NCI-H1105 treated with DMSO at 0.1 percent for 48 hours (cell line): Measurements from ENCODE around the gene AP5S1.

Experiments
- DNase-seq: peaks from one replicate; lab custom pipeline; 2025; lab: John Stamatoyannopoulos, UW

AP5S1 gene

GRCh38 chr20:3846378-3846739, 26.0 kb downstream of the AP5S1 start:
- no peak for DNase-seq

GRCh38 chr20:3846740-3847428, 26.5 kb downstream of the AP5S1 start, which contains the start of gene MAVS:
Gene MAVS, plus strand, starts transcription at chr20:3846834. Its CDS starts 7,791 bp downstream, at chr20:3854625.
- DNase-seq: peak; percentile 85

- DNase-seq: no peak
These were observed 27.1 kb downstream of the AP5S1 start for GRCh38 chr20:3847429-3847940.

- no peak for DNase-seq
These were observed 28.2 kb downstream of the AP5S1 start for GRCh38 chr20:3848565-3848964.

- DNase-seq: no peak
These were observed 34.1 kb downstream of the AP5S1 start for GRCh38 chr20:3854462-3854871.

- peak; percentile 97 for DNase-seq
These were observed 37.1 kb downstream of the AP5S1 start for GRCh38 chr20:3857405-3857804.

GRCh38 chr20:3858689-3859088, 38.3 kb downstream of the AP5S1 start:
- DNase-seq: no peak

GRCh38 chr20:3861191-3861590, 40.8 kb downstream of the AP5S1 start:
- no peak for DNase-seq

GRCh38 chr20:3862333-3862732, 42.0 kb downstream of the AP5S1 start:
- DNase-seq: no peak

- no peak for DNase-seq
These were observed 43.0 kb downstream of the AP5S1 start for GRCh38 chr20:3863317-3863716.

GRCh38 chr20:3864518-3864917, 44.2 kb downstream of the AP5S1 start:
- DNase-seq: peak; percentile 29

- no peak for DNase-seq
These were observed 45.0 kb downstream of the AP5S1 start for GRCh38 chr20:3865152-3865886.

- DNase-seq: no peak
These were observed 45.6 kb downstream of the AP5S1 start for GRCh38 chr20:3865887-3866407.

GRCh38 chr20:3866464-3866863, 46.1 kb downstream of the AP5S1 start:
- no peak for DNase-seq

- no peak for DNase-seq
These were observed 47.5 kb downstream of the AP5S1 start for GRCh38 chr20:3867802-3868201.

- DNase-seq: no peak
These were observed 49.7 kb downstream of the AP5S1 start for GRCh38 chr20:3869839-3870634.

- DNase-seq: no peak
These were observed 51.4 kb downstream of the AP5S1 start for GRCh38 chr20:3871550-3872265.

- DNase-seq: no peak
These were observed 53.2 kb downstream of the AP5S1 start for GRCh38 chr20:3873507-3873906.

- DNase-seq: no peak
These were observed 54.0 kb downstream of the AP5S1 start for GRCh38 chr20:3874194-3874844.

GRCh38 chr20:3875378-3875974, 55.1 kb downstream of the AP5S1 start:
- DNase-seq: no peak

GRCh38 chr20:3876000-3876399, 55.7 kb downstream of the AP5S1 start:
- no peak for DNase-seq
